ENCODE results near the gene USPL1.
A peak's percentile ranks its signal among the peaks of the same experiment; 100 is the strongest.

Gene USPL1

GRCh38 chr13:30664689-30665275 is 47.1 kb downstream of the USPL1 start:
- no peak for DNase-seq

- no peak for DNase-seq
Observed at GRCh38 chr13:30665638-30666037, 47.9 kb downstream of the USPL1 start.

- no peak for DNase-seq
Observed at GRCh38 chr13:30666113-30666512, 48.4 kb downstream of the USPL1 start.

GRCh38 chr13:30667014-30667413 is 49.3 kb downstream of the USPL1 start:
- DNase-seq, result no peak

- DNase-seq, result no peak
Observed at GRCh38 chr13:30668312-30668711, 50.6 kb downstream of the USPL1 start.

GRCh38 chr13:30671271-30671815 is 53.6 kb downstream of the USPL1 start:
- DNase-seq, result no peak

- DNase-seq, result peak; percentile 14
Observed at GRCh38 chr13:30673669-30674521, 56.2 kb downstream of the USPL1 start.

- no peak for DNase-seq
Observed at GRCh38 chr13:30675717-30676116, 58.0 kb downstream of the USPL1 start.

GRCh38 chr13:30676672-30677071 is 59.0 kb downstream of the USPL1 start:
- DNase-seq, result no peak

GRCh38 chr13:30679483-30680330 is 62.0 kb downstream of the USPL1 start:
- DNase-seq, result no peak

- DNase-seq, result no peak
Observed at GRCh38 chr13:30681843-30682242, 64.1 kb downstream of the USPL1 start.

- DNase-seq, result no peak
Observed at GRCh38 chr13:30685320-30685859, 67.7 kb downstream of the USPL1 start.

- no peak for DNase-seq
Observed at GRCh38 chr13:30685987-30686386, 68.3 kb downstream of the USPL1 start.

- DNase-seq, result no peak
Observed at GRCh38 chr13:30687601-30688000, 69.9 kb downstream of the USPL1 start.

GRCh38 chr13:30689752-30690151 is 72.0 kb downstream of the USPL1 start:
- DNase-seq, result no peak

GRCh38 chr13:30690282-30691188 is 72.8 kb downstream of the USPL1 start:
- no peak for DNase-seq

- DNase-seq, result no peak
Observed at GRCh38 chr13:30692113-30692512, 74.4 kb downstream of the USPL1 start.

GRCh38 chr13:30696278-30697176 is 78.8 kb downstream of the USPL1 start:
- no peak for DNase-seq

- no peak for DNase-seq
Observed at GRCh38 chr13:30697177-30697953, 79.6 kb downstream of the USPL1 start.

- DNase-seq, result no peak
Observed at GRCh38 chr13:30697996-30698401, 80.3 kb downstream of the USPL1 start.

Data from NCI-H2081 treated with DMSO at 0.1 percent for 48 hours (cell line).